Activated effector memory CD4-positive, alpha-beta T cell treated with Interleukin-2 at 50 U/mL for 16 hours (primary cell): ENCODE measurements around the gene RPUSD2.

ENCODE experiments used
- DNase-seq: peaks from one replicate; pipeline ENCODE4 v3.0.0-alpha.2; 2020

RPUSD2 gene

GRCh38 chr15:40623361-40623760 lies 54.3 kb downstream of the RPUSD2 start:
- no peak for DNase-seq
